HepG2 (cell line): Measurements from ENCODE around the gene ATP5PF. TPM values are rescaled to one million over a fixed set of nuclear protein-coding genes. Genes with fewer than 3 reads are reported as not detected.

ENCODE experiments used
- ATAC-seq: fragments of 200-7000 bp; cut with Tn5 transposase; 3 replicates; pipeline ENCODE4 v1.9.1; 2020; ENCODE audit warnings: mild to moderate bottlenecking, moderate library complexity
- BruUV-seq: library from RNA; stranded (reverse); fragments of 400-500 nt; replicated peaks from 2 replicates; lab custom pipeline; 2021; lab: Mats Ljungman, UMichigan
- CTCF ChIA-PET: fragments of 300-600 bp; formaldehyde crosslinking; extraction: SDS; loops from one replicate; lab custom pipeline; 2021; ENCODE audit warnings: low total read pairs, inconsistent platforms, low intra/inter-chr PET ratio; lab: Yijun Ruan, JAX
- POLR2A ChIA-PET: fragments of 350-600 bp; sonication (Branson Sonifier 250); formaldehyde crosslinking; loops from one replicate; lab custom pipeline; 2020; ENCODE audit warnings: antibody characterized with exemption, inconsistent platforms; lab: Yijun Ruan, JAX
- DNase-seq: peaks from one replicate; pipeline ENCODE4 v3.0.0-alpha.2; 2015; ENCODE audit warnings: low spot score
- FAIRE-seq: peaks from 3 replicates; lab custom pipeline; 2011; peaks lifted over from hg19 to GRCh38; lab: Jason Lieb, UNC
- H2AFZ ChIP-seq: one replicate; pipeline ENCODE4 v1.6.1; 2011; ENCODE audit warnings: low read length, inconsistent platforms
- H3K27ac ChIP-seq: fragments of 300-600 bp; 3 replicates; pipeline ENCODE4 v1.8.0; 2011; ENCODE audit warnings: mixed run types, mild to moderate bottlenecking, mixed read lengths, low read length, inconsistent platforms; ENCODE audit not compliant: insufficient read depth; ENCODE audit errors: extremely low read length
- H3K27me3 ChIP-seq, 2 experiments: fragments of 200-600 bp in 1 of 2; 2 replicates in 1 of 2; 3 replicates in 1 of 2; pipeline versions ENCODE4 v1.6.0 to v1.8.0; 2011; ENCODE audit warnings: low read length in 2 of 2, mild to moderate bottlenecking in 2 of 2, moderate library complexity in 2 of 2, inconsistent platforms in 1 of 2; ENCODE audit not compliant: insufficient read depth in 2 of 2, control insufficient read depth in 1 of 2
- H3K36me3 ChIP-seq, 2 experiments: fragments of 200-600 bp in 1 of 2; replicated peaks in 1 of 2; 2 replicates in 1 of 2; 3 replicates in 1 of 2; pipeline versions ENCODE4 v1.5.1 to v1.8.0; 2011; ENCODE audit warnings: low read length in 2 of 2, inconsistent platforms in 1 of 2; ENCODE audit not compliant: insufficient read depth in 2 of 2, control insufficient read depth in 1 of 2
- H3K4me1 ChIP-seq: 2 replicates; pipeline ENCODE4 v1.5.1; 2012; ENCODE audit warnings: low read length, inconsistent platforms; ENCODE audit not compliant: insufficient read depth
- H3K4me2 ChIP-seq: 2 replicates; pipeline ENCODE4 v1.6.0; 2011; ENCODE audit warnings: low read depth, low read length, inconsistent platforms
- H3K4me3 ChIP-seq, 3 experiments: fragments of 200-600 bp in 1 of 3; sonication (generic), shearing (Covaris generic) in 1 of 3; replicated peaks in 1 of 3; 2 replicates each; pipeline ENCODE4 v1.5.1; 2011 to 2016; ENCODE audit warnings: low read length in 3 of 3, inconsistent platforms in 2 of 3, low read depth in 2 of 3, mild to moderate bottlenecking in 2 of 3, control low read depth in 1 of 3, mixed read lengths in 1 of 3; ENCODE audit not compliant: insufficient read depth in 1 of 3
- H3K79me2 ChIP-seq: one replicate; pipeline ENCODE4 v1.6.1; 2011; ENCODE audit warnings: low read length, inconsistent platforms; ENCODE audit not compliant: insufficient read depth
- H3K9ac ChIP-seq: 2 replicates; pipeline ENCODE4 v1.6.0; 2011; ENCODE audit warnings: mild to moderate bottlenecking, low read depth, low read length, inconsistent platforms; ENCODE audit not compliant: insufficient read depth
- H3K9me3 ChIP-seq: 2 replicates; pipeline ENCODE4 v1.5.1; 2012; ENCODE audit warnings: mild to moderate bottlenecking, low read length
- H4K20me1 ChIP-seq: 2 replicates; pipeline ENCODE4 v1.6.0; 2011; ENCODE audit warnings: inconsistent platforms, mild to moderate bottlenecking, low read length, moderate library complexity; ENCODE audit not compliant: insufficient read depth
- ATM ChIP-seq: fragments of 450-650 bp; IDR thresholded peaks from 2 replicates; pipeline ENCODE4 v1.7.1; 2017; ENCODE audit warnings: mild to moderate bottlenecking, borderline replicate concordance
- CBFB ChIP-seq: sonication (generic); formaldehyde crosslinking; IDR thresholded peaks from 2 replicates; pipeline ENCODE4 v1.4.0; 2020; ENCODE audit warnings: missing genetic modification reagents
- DNMT3B ChIP-seq: conservative IDR thresholded peaks from 2 replicates; pipeline ENCODE4 v1.6.1; 2016; ENCODE audit warnings: missing biosample characterization, control low read depth
- FOXM1 ChIP-seq: sonication (generic); formaldehyde crosslinking; IDR thresholded peaks from 2 replicates; pipeline ENCODE4 v1.5.0; 2020; ENCODE audit warnings: missing genetic modification reagents
- GTF2F1 ChIP-seq: fragments of 150-350 bp; IDR thresholded peaks from 2 replicates; pipeline ENCODE4 v1.6.1; 2014; ENCODE audit warnings: low read length
- MYC ChIP-seq: sonication (generic); formaldehyde crosslinking; IDR thresholded peaks from 2 replicates; pipeline ENCODE4 v1.9.0; 2021; ENCODE audit warnings: missing genetic modification reagents, borderline replicate concordance
- RBFOX2 ChIP-seq: fragments of 200-400 bp; formaldehyde crosslinking; IDR thresholded peaks from 2 replicates; pipeline ENCODE4 v1.6.1; 2017; ENCODE audit warnings: low read depth, mild to moderate bottlenecking, low read length
- SALL2 ChIP-seq: sonication (generic); formaldehyde crosslinking; IDR thresholded peaks from 2 replicates; pipeline ENCODE4 v1.8.1; 2023; ENCODE audit warnings: mild to moderate bottlenecking, missing genetic modification reagents, inconsistent platforms
- THAP11 ChIP-seq: IDR thresholded peaks from 2 replicates; pipeline ENCODE4 v1.6.1; 2016; ENCODE audit warnings: missing biosample characterization, missing genetic modification reagents
- TRIM24 ChIP-seq: sonication (generic); formaldehyde crosslinking; IDR thresholded peaks from 2 replicates; pipeline ENCODE4 v1.8.0; 2022; ENCODE audit warnings: mild to moderate bottlenecking, missing genetic modification reagents
- ZFP36L2 ChIP-seq: sonication (generic); formaldehyde crosslinking; IDR thresholded peaks from 2 replicates; pipeline ENCODE4 v1.4.0; 2020; ENCODE audit warnings: missing genetic modification reagents
- ZNF558 ChIP-seq: sonication (generic); formaldehyde crosslinking; IDR thresholded peaks from 2 replicates; pipeline ENCODE4 v1.9.0; 2022; ENCODE audit warnings: mild to moderate bottlenecking, missing genetic modification reagents, borderline replicate concordance
- ZNF563 ChIP-seq: sonication (generic); formaldehyde crosslinking; IDR thresholded peaks from 2 replicates; pipeline ENCODE4 v1.8.0; 2022; ENCODE audit warnings: mild to moderate bottlenecking, moderate library complexity, missing genetic modification reagents
- ZNF652 ChIP-seq: IDR thresholded peaks from 2 replicates; pipeline ENCODE4 v1.6.1; 2016; ENCODE audit warnings: low read depth, borderline replicate concordance
- ZNF720 ChIP-seq: sonication (generic); formaldehyde crosslinking; IDR thresholded peaks from 2 replicates; pipeline ENCODE4 v1.4.0; 2020; ENCODE audit warnings: missing genetic modification reagents
- ZNF75D ChIP-seq: sonication (generic); formaldehyde crosslinking; IDR thresholded peaks from 2 replicates; pipeline ENCODE4 v1.8.1; 2023; ENCODE audit warnings: missing genetic modification reagents, mild to moderate bottlenecking, borderline replicate concordance
- WGBS: methylation state at CpG from one replicate; pipeline ENCODE4 v1.1.6; 2017; ENCODE audit warnings: low lambda C conversion rate; 5-methylcytosine and 5-hydroxymethylcytosine counted together
- in situ Hi-C: cut with HindIII; loops from 2 replicates; pipeline ENCODE4 v1.10.0; 2017; ENCODE audit warnings: low pct_unique_long_range_greater_than_20kb; ENCODE audit not compliant: extremely low pct_ligation_motif_present
- intact Hi-C: fragments of 100-400 bp; cut with micrococcal nuclease; formaldehyde crosslinking; loops from one replicate; pipeline ENCODE4 v1.10.0; 2022; ENCODE audit not compliant: unreplicated experiment
- polyA plus RNA-seq, 8 experiments: library from polyadenylated mRNA; depleted of rRNA in 3 of 8; stranded (reverse) in 7 of 8; unstranded in 1 of 8; fragments of >200 nt; fragmentation: Illumina TruSeq in 4 of 8; extraction: Trizol in 4 of 8; gene quantifications; 2 replicates each; pipeline versions ENCODE4 v1.2.1 to v1.2.3, GENCODE V29; 2011 to 2016; ENCODE audit warnings: low read depth in 4 of 8, missing spikeins in 1 of 8, mixed read lengths in 1 of 8; ENCODE audit not compliant: insufficient read depth in 1 of 8
- total RNA-seq, 5 experiments: library from RNA; depleted of rRNA; stranded (reverse); fragments of >200 nt; fragmentation: Illumina TruSeq; extraction: Trizol; gene quantifications; 2 replicates each; pipeline ENCODE4 v1.2.3, GENCODE V29; 2016; ENCODE audit warnings: low read depth in 1 of 5
- TF ChIP-seq, protein P1 (sequence below): sonication (generic); formaldehyde crosslinking; IDR thresholded peaks from 2 replicates; pipeline ENCODE4 v1.4.0; 2020; ENCODE audit warnings: missing genetic modification reagents
- TF ChIP-seq, protein P2 (sequence below): sonication (generic); formaldehyde crosslinking; IDR thresholded peaks from 2 replicates; pipeline ENCODE4 v1.5.0; 2020; ENCODE audit warnings: missing genetic modification reagents, mild to moderate bottlenecking, borderline replicate concordance
- TF ChIP-seq, protein P3 (sequence below): sonication (generic); formaldehyde crosslinking; IDR thresholded peaks from 2 replicates; pipeline ENCODE4 v1.8.1; 2022; ENCODE audit warnings: mild to moderate bottlenecking, missing genetic modification reagents
- TF ChIP-seq, protein P4 (sequence below): sonication (generic); formaldehyde crosslinking; IDR thresholded peaks from 2 replicates; pipeline ENCODE4 v1.8.0; 2022; ENCODE audit warnings: mild to moderate bottlenecking, missing genetic modification reagents, moderate library complexity

The ATP5PF gene
- total and polyA plus RNA-seq, 2 of the 13 experiments (the other 11 are each of a cell fraction or from before 2014, with no cell fraction given), result 131 to 157 TPM

DNA sequence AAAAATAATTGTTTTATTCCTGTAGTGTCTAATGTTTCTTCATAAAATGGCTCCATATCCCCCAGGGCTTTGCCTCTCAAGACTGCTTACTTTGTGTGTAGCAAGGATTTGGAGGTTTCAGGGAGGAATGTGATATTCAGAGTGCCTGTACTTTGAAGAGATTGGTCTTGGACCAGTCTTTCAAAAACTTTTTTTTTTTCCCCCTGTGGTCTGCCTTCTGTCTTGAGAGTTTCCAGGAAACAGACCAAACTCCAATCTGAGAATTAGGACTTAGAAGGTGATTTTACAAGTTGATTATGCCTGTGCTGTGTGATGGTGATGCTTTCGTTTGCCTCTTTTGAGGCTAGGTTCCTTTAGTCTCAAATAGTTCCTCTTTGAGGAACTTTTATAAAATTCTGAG, 26.0 kb upstream of the ATP5PF start:
- ChIA-PET CTCF (no interaction called here), POLR2A (no interaction called here)
- Histone ChIP-seq H4K20me1 (no peaks in the 10 kb centered on the region), H3K9ac (no peak overlapping the region), H3K4me2 (no peak overlapping the region), H3K27me3 (no peaks in the 10 kb centered on the region), H3K4me3 (no peak overlapping the region), H3K79me2 (no peaks in the 10 kb centered on the region), H3K4me1 (no peaks in the 10 kb centered on the region), H3K27ac (no peak overlapping the region), H2AFZ (no peak overlapping the region), H3K9me3 (no peaks in the 10 kb centered on the region), H3K36me3 (peaks cover 8 to 48% of the 10 kb centered on the region in 2 experiments)
- FAIRE-seq, result no peak
- no TSS peak for BruUV-seq
- ATAC-seq, result no peak
- in situ Hi-C loops (no loop called here), intact Hi-C loops (no loop called here)
- DNase-seq, result no peak
- TF ChIP-seq ZNF558 (no peak), FOXM1 (CRISPR knock-in tag) (no peak), SALL2 (no peak), THAP11 (no peak), ZFP36L2 (no peak), CBFB (CRISPR knock-in tag) (no peak), ZNF652 (CRISPR knock-in tag) (no peak), TRIM24 (CRISPR knock-in tag) (no peak), ZNF563 (CRISPR knock-in tag) (no peak), GTF2F1 (no peak), ZNF720 (no peak), MYC (no peak), ATM (no peak), DNMT3B (CRISPR knock-in tag) (no peak), RBFOX2 (no peak), ZNF75D (CRISPR knock-in tag) (no peak)
- TF ChIP-seq, protein P1, sequence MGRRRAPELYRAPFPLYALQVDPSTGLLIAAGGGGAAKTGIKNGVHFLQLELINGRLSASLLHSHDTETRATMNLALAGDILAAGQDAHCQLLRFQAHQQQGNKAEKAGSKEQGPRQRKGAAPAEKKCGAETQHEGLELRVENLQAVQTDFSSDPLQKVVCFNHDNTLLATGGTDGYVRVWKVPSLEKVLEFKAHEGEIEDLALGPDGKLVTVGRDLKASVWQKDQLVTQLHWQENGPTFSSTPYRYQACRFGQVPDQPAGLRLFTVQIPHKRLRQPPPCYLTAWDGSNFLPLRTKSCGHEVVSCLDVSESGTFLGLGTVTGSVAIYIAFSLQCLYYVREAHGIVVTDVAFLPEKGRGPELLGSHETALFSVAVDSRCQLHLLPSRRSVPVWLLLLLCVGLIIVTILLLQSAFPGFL (CRISPR knock-in tag), result no peak
- TF ChIP-seq, protein P2, sequence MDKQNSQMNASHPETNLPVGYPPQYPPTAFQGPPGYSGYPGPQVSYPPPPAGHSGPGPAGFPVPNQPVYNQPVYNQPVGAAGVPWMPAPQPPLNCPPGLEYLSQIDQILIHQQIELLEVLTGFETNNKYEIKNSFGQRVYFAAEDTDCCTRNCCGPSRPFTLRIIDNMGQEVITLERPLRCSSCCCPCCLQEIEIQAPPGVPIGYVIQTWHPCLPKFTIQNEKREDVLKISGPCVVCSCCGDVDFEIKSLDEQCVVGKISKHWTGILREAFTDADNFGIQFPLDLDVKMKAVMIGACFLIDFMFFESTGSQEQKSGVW (CRISPR knock-in tag), result no peak
- TF ChIP-seq, protein P3, sequence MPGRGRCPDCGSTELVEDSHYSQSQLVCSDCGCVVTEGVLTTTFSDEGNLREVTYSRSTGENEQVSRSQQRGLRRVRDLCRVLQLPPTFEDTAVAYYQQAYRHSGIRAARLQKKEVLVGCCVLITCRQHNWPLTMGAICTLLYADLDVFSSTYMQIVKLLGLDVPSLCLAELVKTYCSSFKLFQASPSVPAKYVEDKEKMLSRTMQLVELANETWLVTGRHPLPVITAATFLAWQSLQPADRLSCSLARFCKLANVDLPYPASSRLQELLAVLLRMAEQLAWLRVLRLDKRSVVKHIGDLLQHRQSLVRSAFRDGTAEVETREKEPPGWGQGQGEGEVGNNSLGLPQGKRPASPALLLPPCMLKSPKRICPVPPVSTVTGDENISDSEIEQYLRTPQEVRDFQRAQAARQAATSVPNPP (CRISPR knock-in tag), result no peak
- TF ChIP-seq, protein P4, sequence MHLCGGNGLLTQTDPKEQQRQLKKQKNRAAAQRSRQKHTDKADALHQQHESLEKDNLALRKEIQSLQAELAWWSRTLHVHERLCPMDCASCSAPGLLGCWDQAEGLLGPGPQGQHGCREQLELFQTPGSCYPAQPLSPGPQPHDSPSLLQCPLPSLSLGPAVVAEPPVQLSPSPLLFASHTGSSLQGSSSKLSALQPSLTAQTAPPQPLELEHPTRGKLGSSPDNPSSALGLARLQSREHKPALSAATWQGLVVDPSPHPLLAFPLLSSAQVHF, result no peak
- 100% methylated on average over 1 of the region's 1 CpG for WGBS
